Neural cell (in vitro differentiated cells): ENCODE data around the gene GFAP. TPM values are rescaled to one million over a fixed set of nuclear protein-coding genes. Genes with fewer than 3 reads are reported as not detected.

Experiments used
- H2AFZ ChIP-seq: fragments of 200-600, 300-800 bp; sonication (generic), shearing (Covaris generic); 2 replicates; pipeline ENCODE4 v1.6.0; 2014; ENCODE audit warnings: low read depth, mild to moderate bottlenecking, antibody characterized with exemption, low read length, moderate library complexity
- H3F3A ChIP-seq: fragments of 200-600 bp; shearing (Covaris generic); 2 replicates; pipeline ENCODE4 v1.6.1; 2016; ENCODE audit warnings: mild to moderate bottlenecking, moderate library complexity, mixed read lengths, antibody characterized with exemption, low read length; ENCODE audit not compliant: insufficient read depth, poor library complexity, severe bottlenecking
- H3K27ac ChIP-seq: fragments of 200-600, 300-800 bp; sonication (generic), shearing (Covaris generic); 2 replicates; pipeline ENCODE4 v1.5.1; 2014; ENCODE audit warnings: mild to moderate bottlenecking, low read length, moderate library complexity
- H3K27me3 ChIP-seq: fragments of 300-800, 200-600 bp; sonication (generic), shearing (Covaris generic); 2 replicates; pipeline ENCODE4 v1.6.0; 2014; ENCODE audit warnings: mild to moderate bottlenecking, low read depth, low read length, moderate library complexity; ENCODE audit not compliant: insufficient read depth
- H3K36me3 ChIP-seq: fragments of 300-800, 200-600 bp; sonication (generic), shearing (Covaris generic); 2 replicates; pipeline ENCODE4 v1.5.1; 2014; ENCODE audit warnings: mild to moderate bottlenecking, antibody characterized with exemption, low read length, moderate library complexity; ENCODE audit not compliant: insufficient read depth
- H3K4me2 ChIP-seq: fragments of 300-800, 200-600 bp; sonication (generic), shearing (Covaris generic); 2 replicates; pipeline ENCODE4 v1.6.0; 2014; ENCODE audit warnings: mild to moderate bottlenecking, low read length
- H3K4me3 ChIP-seq: fragments of 300-800, 200-600 bp; sonication (generic), shearing (Covaris generic); 2 replicates; pipeline ENCODE4 v1.5.1; 2014; ENCODE audit warnings: mild to moderate bottlenecking, low read length, moderate library complexity
- H3K79me2 ChIP-seq: fragments of 200-600 bp; shearing (Covaris generic); replicated peaks from 2 replicates; pipeline ENCODE4 v1.6.0; 2014; ENCODE audit warnings: mild to moderate bottlenecking, low read length, moderate library complexity; ENCODE audit not compliant: insufficient read depth
- H3K9ac ChIP-seq: fragments of 300-800, 200-600 bp; sonication (generic), shearing (Covaris generic); 2 replicates; pipeline ENCODE4 v1.6.1; 2016; ENCODE audit warnings: mild to moderate bottlenecking, low read length, mixed read lengths
- H3K9me2 ChIP-seq: fragments of 200-600 bp; shearing (Covaris generic); 2 replicates; pipeline ENCODE4 v1.6.1; 2016; ENCODE audit warnings: mild to moderate bottlenecking, low read length, mixed read lengths; ENCODE audit not compliant: insufficient read depth
- H3K9me3 ChIP-seq: fragments of 200-600, 300-800 bp; sonication (generic), shearing (Covaris generic); 2 replicates; pipeline ENCODE4 v1.6.1; 2016; ENCODE audit warnings: mild to moderate bottlenecking, mixed run types, low read length, moderate library complexity, mixed read lengths
- H4K20me1 ChIP-seq: fragments of 200-600 bp; shearing (Covaris generic); 2 replicates; pipeline ENCODE4 v1.6.1; 2016; ENCODE audit warnings: mild to moderate bottlenecking, mixed run types; ENCODE audit not compliant: insufficient read depth
- CTCF ChIP-seq: fragments of 450-650 bp; IDR thresholded peaks from 2 replicates; pipeline ENCODE4 v1.5.1; 2014; ENCODE audit warnings: antibody characterized with exemption, mild to moderate bottlenecking, moderate library complexity; ENCODE audit not compliant: poor library complexity, severe bottlenecking
- EP300 ChIP-seq: fragments of 450-650 bp; conservative IDR thresholded peaks from 2 replicates; pipeline ENCODE4 v1.6.1; 2014; ENCODE audit warnings: antibody characterized with exemption, mild to moderate bottlenecking, moderate library complexity; ENCODE audit not compliant: poor library complexity, severe bottlenecking
- EZH2 ChIP-seq: fragments of 200-600, 300-800 bp; shearing (Covaris generic), sonication (generic); IDR thresholded peaks from 2 replicates; pipeline ENCODE4 v1.6.1; 2014; ENCODE audit warnings: antibody characterized with exemption, low read length, borderline replicate concordance, mild to moderate bottlenecking; ENCODE audit not compliant: insufficient read depth, poor library complexity, severe bottlenecking
- MXI1 ChIP-seq: fragments of 450-650 bp; conservative IDR thresholded peaks from 2 replicates; pipeline ENCODE4 v1.6.1; 2014; ENCODE audit warnings: antibody characterized with exemption, mild to moderate bottlenecking; ENCODE audit not compliant: poor library complexity, severe bottlenecking
- POLR2AphosphoS5 ChIP-seq: IDR thresholded peaks from 2 replicates; pipeline ENCODE4 v1.6.1; 2012
- RAD21 ChIP-seq: fragments of 450-650 bp; conservative IDR thresholded peaks from 2 replicates; pipeline ENCODE4 v1.6.1; 2014; ENCODE audit warnings: antibody characterized with exemption, mild to moderate bottlenecking, moderate library complexity
- REST ChIP-seq: IDR thresholded peaks from 2 replicates; pipeline ENCODE4 v1.6.1; 2012; ENCODE audit warnings: borderline replicate concordance
- SMC3 ChIP-seq: fragments of 450-650 bp; conservative IDR thresholded peaks from 2 replicates; pipeline ENCODE4 v1.6.1; 2014; ENCODE audit warnings: antibody characterized with exemption, mild to moderate bottlenecking, moderate library complexity; ENCODE audit not compliant: poor library complexity
- TAF1 ChIP-seq: IDR thresholded peaks from 2 replicates; pipeline ENCODE4 v1.6.1; 2012; ENCODE audit warnings: low read depth
- polyA plus RNA-seq: library from polyadenylated mRNA; depleted of rRNA; stranded (reverse); fragments of >200 nt; gene quantifications from 2 replicates; pipeline ENCODE4 v1.2.3, GENCODE V29; 2014

GFAP gene
- polyA plus RNA-seq, 1 donor from 2014 or later, result not detected

- no peaks in the 10 kb centered on the region for H3K27me3 ChIP-seq
- no peaks in the 10 kb centered on the region for H3K9me3 ChIP-seq
- H3K27ac ChIP-seq, result no peak overlapping the region
- H4K20me1 ChIP-seq, result no peaks in the 10 kb centered on the region
- H3K9ac ChIP-seq, result no peak overlapping the region
- H3K36me3 ChIP-seq, result no peaks in the 10 kb centered on the region
- no peak overlapping the region for H2AFZ ChIP-seq
- no peaks in the 10 kb centered on the region for H3F3A ChIP-seq
- TF ChIP-seq EP300 (no peak), REST (no peak), TAF1 (no peak), EZH2 (no peak), POLR2AphosphoS5 (no peak), RAD21 (no peak), CTCF (no peak), MXI1 (no peak), SMC3 (no peak)
- H3K9me2 ChIP-seq, result no peaks in the 10 kb centered on the region
- no peak overlapping the region for H3K4me3 ChIP-seq
- no peaks in the 10 kb centered on the region for H3K79me2 ChIP-seq
- H3K4me2 ChIP-seq, result no peak overlapping the region
Measured at GRCh38 chr17:44922136-44922535, 6.8 kb upstream of the GFAP start.

GRCh38 chr17:44921122-44921882 lies 6.0 kb upstream of the GFAP start:
- H3K9ac ChIP-seq, result no peak overlapping the region
- no peaks in the 10 kb centered on the region for H3K36me3 ChIP-seq
- H3K9me3 ChIP-seq, result no peaks in the 10 kb centered on the region
- H3F3A ChIP-seq, result no peaks in the 10 kb centered on the region
- TF ChIP-seq EZH2 (no peak), RAD21 (no peak), TAF1 (no peak), SMC3 (no peak), EP300 (no peak), POLR2AphosphoS5 (no peak), REST (no peak), CTCF (no peak), MXI1 (no peak)
- H3K9me2 ChIP-seq, result no peaks in the 10 kb centered on the region
- H2AFZ ChIP-seq, result no peak overlapping the region
- no peaks in the 10 kb centered on the region for H4K20me1 ChIP-seq
- H3K27ac ChIP-seq, result no peak overlapping the region
- H3K4me2 ChIP-seq, result no peak overlapping the region
- H3K79me2 ChIP-seq, result no peaks in the 10 kb centered on the region
- H3K27me3 ChIP-seq, result no peaks in the 10 kb centered on the region
- H3K4me3 ChIP-seq, result no peak overlapping the region
